Posterior vena cava (tissue), 2 donors: ENCODE results near the gene SUSD6. TPM values are rescaled to one million over a fixed set of nuclear protein-coding genes. Genes with fewer than 3 reads are reported as not detected.

ENCODE experiments used
- DNase-seq: peaks from one replicate; pipeline ENCODE4 v3.0.0-alpha.2; 2020; ENCODE audit warnings: low spot score
- intact Hi-C, 2 donors: fragments of 100-400 bp; cut with DNase I; formaldehyde crosslinking; loops; one replicate each; pipeline versions ENCODE4 v1.14.1 to v1.14.2; 2022 to 2023
- total RNA-seq, 2 donors: library from RNA; stranded (reverse); fragmentation: NEBNext Ultra II Directional; extraction: Animal tissue kit (Norgen Biotek cat#: 25700); gene quantifications; one replicate each; pipeline ENCODE4 v1.2.1, GENCODE V29; 2021
- donor health status: DM: yes; HTN: yes; CAD: no.
- donor health status: DM: yes; HTN: yes; CAD: no.

SUSD6 gene
- total RNA-seq, 2 donors from 2014 or later, result 35.1 to 43.8 TPM

DNA sequence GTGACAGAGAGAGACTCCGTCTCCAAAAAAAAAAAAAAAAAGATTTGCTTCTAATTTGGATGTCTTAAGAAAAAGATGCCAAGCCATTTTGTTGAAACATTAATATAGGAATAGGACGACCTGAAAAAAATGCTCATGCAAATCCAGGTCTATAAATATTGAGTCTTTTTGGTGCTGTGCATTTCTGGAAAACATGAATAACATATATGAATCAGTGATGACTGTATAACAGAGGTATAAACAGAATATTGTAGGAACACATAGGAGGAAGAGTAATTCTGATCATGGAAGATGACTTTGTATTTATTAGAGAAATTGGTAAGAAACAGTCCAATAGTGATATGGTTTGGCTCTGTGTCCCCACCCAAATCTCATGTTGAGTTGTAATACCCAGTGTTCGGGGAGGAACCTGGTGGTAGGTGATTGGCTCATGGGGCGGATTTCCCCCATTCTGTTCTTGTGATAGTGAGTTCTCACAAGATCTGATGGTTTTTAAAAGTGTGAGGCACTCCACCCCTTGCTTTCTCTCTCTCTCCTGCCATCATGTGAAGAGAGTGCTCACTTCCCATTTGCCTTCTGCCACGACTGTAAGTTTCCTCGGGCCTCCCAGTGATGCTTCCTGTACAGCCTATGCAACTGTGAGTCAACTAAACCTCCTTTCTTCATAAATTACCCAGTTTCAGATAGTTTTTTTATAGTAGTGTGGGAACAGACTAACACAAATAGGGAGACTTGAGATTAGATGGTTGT, 152.5 kb downstream of the SUSD6 start:
- no peak for DNase-seq
- intact Hi-C loops, result no loop called here

Other genes starting within 250 kb of the SUSD6 start
- 100 to 1,000 TPM; 126 to 132 TPM for gene ERH, start 213.3 kb upstream of the SUSD6 start, total RNA-seq
- 10 to 100 TPM; 37.9 to 43.4 TPM for gene SLC39A9, start 212.9 kb upstream of the SUSD6 start, total RNA-seq
- gene PLEKHD1, start 126.9 kb upstream of the SUSD6 start, total RNA-seq, result under 1 TPM; 0.10 to 0.14 TPM
- not detected for gene CCDC177, start 36.7 kb upstream of the SUSD6 start, total RNA-seq
- 100 to 1,000 TPM; 212 to 251 TPM for gene SRSF5, start 155.5 kb downstream of the SUSD6 start, total RNA-seq
- gene SLC10A1, start 185.6 kb downstream of the SUSD6 start, total RNA-seq, result not detected